Germinal center (tissue), 1 donor: ENCODE results near the gene FBXL13.
"Not testable (repeated sequence)": the region's sequence is repeated elsewhere in the genome, so short reads cannot be mapped to it uniquely, and the experiment has no call there.

Experiments
- DNase-seq: peaks from one replicate; pipeline ENCODE4 v3.0.0; 2012; ENCODE audit warnings: mixed read lengths, low spot score

FBXL13 gene

GRCh38 chr7:102982235-102982634 lies 92.4 kb downstream of the FBXL13 start:
- DNase-seq: no peak

GRCh38 chr7:102981451-102981850 lies 93.1 kb downstream of the FBXL13 start:
- no peak for DNase-seq

- DNase-seq: no peak
Measured at GRCh38 chr7:102979670-102980069, 94.9 kb downstream of the FBXL13 start.

GRCh38 chr7:102978284-102978683 lies 96.3 kb downstream of the FBXL13 start:
- no peak for DNase-seq

GRCh38 chr7:102977586-102977985 lies 97.0 kb downstream of the FBXL13 start:
- not testable (repeated sequence) for DNase-seq

GRCh38 chr7:102976493-102976892 lies 98.1 kb downstream of the FBXL13 start:
- DNase-seq: no peak

GRCh38 chr7:102975854-102976253 lies 98.7 kb downstream of the FBXL13 start:
- no peak for DNase-seq

GRCh38 chr7:102974366-102975236 lies 100.0 kb downstream of the FBXL13 start:
- DNase-seq: no peak

GRCh38 chr7:102973096-102973802 lies 101.3 kb downstream of the FBXL13 start:
- no peak for DNase-seq

GRCh38 chr7:102967798-102968197 lies 106.8 kb downstream of the FBXL13 start:
- no peak for DNase-seq

- DNase-seq: no peak
Measured at GRCh38 chr7:102966465-102966864, 108.1 kb downstream of the FBXL13 start.

GRCh38 chr7:102961993-102962392 lies 112.6 kb downstream of the FBXL13 start:
- not testable (repeated sequence) for DNase-seq

GRCh38 chr7:102958004-102958403 lies 116.6 kb downstream of the FBXL13 start:
- DNase-seq: not testable (repeated sequence)

- not testable (repeated sequence) for DNase-seq
Measured at GRCh38 chr7:102954359-102954758, 120.2 kb downstream of the FBXL13 start.

- DNase-seq: no peak
Measured at GRCh38 chr7:102953406-102953805, 121.2 kb downstream of the FBXL13 start.

- DNase-seq: no peak
Measured at GRCh38 chr7:102951839-102952238, 122.8 kb downstream of the FBXL13 start.

GRCh38 chr7:102944241-102944640 lies 130.4 kb downstream of the FBXL13 start:
- no peak for DNase-seq

- DNase-seq: no peak
Measured at GRCh38 chr7:102943423-102944169, 131.0 kb downstream of the FBXL13 start.

GRCh38 chr7:102942868-102943267 lies 131.7 kb downstream of the FBXL13 start:
- DNase-seq: no peak

GRCh38 chr7:102942181-102942866 lies 132.3 kb downstream of the FBXL13 start:
- DNase-seq: no peak

GRCh38 chr7:102938679-102939078 lies 135.9 kb downstream of the FBXL13 start:
- DNase-seq: no peak
